Activated CD4-positive, alpha-beta T cell treated with anti-CD3 and anti-CD28 coated beads, Interleukin-10, Interleukin-2, amounts not matched to agents 100 ng/mL and 50 ng/mL, durations not matched to agents 16 hours and 8 hours (primary cell): Measurements from ENCODE around the gene RNFT2.
"Not testable (repeated sequence)": the region's sequence is repeated elsewhere in the genome, so short reads cannot be mapped to it uniquely, and the experiment has no call there.

Experiments
- DNase-seq: peaks from one replicate; pipeline ENCODE4 v3.0.0-alpha.2; 2020

Gene RNFT2

GRCh38 chr12:116745554-116745953 is 7.4 kb downstream of the RNFT2 start:
- no peak for DNase-seq

DNA sequence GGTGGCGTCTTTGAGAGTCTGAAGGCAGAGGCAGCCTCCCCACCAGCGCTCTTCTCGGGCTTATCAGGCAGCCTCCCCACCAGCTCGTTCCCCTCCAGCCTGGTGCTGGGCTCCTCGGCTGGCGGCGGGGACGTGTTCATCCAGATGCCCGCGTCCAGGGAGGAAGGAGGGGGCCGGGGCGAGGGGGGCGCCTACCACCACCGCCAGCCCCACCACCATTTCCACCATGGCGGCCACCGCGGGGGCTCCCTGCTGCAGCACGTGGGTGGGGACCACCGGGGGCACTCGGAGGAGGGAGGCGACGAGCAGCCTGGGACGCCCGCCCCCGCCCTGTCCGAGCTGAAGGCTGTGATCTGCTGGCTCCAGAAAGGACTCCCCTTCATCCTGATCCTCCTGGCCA is 11.8 kb downstream of the RNFT2 start:
- no peak for DNase-seq

DNA sequence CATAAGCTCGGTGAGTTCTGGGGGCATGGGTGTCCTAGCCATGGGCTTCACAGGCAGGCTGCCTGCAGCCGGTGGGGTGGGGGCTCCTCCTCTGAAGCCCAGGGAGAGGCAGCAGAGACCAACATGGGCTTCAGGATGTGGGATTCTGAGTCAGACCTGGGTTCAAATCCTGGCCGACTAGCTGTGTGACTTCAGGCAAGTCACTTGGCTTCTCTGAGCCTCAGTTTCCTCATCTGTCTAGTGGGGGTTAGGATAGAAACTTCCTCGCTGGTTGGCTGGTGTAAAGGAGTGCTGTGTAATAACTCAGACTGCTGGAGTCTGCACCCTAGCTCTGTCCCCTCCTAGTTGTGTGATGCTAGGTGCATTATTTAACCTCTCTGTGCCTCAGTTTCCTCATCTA is 12.2 kb downstream of the RNFT2 start:
- DNase-seq = no peak

- not testable (repeated sequence) for DNase-seq
Observed at GRCh38 chr12:116754097-116754496, 16.0 kb downstream of the RNFT2 start.

- DNase-seq = not testable (repeated sequence)
Observed at GRCh38 chr12:116754783-116755182, 16.7 kb downstream of the RNFT2 start.

DNA sequence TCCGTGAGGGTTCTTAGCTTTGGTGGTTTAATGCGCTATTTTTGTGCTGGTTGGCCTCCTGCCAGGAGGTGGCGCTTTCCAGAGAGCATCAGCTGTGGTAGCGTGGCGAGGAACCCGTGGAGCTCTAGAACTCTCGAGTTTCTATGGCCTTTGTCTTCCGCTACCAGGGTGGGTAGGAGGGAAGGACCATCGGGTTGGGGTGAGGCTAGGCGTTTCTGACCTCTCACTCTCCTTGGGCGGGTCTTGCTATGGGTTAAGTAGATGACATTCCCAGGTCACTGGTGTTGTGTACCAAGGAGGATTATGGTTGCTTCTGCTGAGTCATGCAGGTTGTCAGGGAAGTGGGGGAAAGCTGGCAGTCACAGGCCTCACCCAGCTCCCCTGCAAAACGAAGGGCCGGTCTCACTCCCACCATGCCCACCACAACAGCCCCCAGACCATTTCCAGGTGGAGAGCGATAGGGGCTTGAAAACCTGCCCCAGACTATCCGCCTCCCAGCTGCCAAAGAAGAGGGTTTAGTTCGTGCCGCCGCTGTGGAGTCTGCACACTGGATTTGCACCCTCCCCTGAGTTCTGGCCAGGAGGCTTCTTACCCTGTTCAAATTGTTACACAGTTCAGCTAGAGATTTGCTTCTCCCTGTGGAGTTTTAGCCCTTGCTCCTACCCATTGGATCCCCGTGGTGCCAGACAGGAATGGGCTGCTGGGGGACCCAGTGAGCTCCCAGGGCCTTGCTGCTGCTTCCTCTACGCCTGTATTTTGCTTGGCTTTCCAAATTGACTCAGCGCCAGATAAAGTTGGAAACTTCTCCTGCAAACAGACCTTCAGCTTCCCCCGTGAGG is 21.9 kb downstream of the RNFT2 start:
- DNase-seq = peak; percentile 45

DNA sequence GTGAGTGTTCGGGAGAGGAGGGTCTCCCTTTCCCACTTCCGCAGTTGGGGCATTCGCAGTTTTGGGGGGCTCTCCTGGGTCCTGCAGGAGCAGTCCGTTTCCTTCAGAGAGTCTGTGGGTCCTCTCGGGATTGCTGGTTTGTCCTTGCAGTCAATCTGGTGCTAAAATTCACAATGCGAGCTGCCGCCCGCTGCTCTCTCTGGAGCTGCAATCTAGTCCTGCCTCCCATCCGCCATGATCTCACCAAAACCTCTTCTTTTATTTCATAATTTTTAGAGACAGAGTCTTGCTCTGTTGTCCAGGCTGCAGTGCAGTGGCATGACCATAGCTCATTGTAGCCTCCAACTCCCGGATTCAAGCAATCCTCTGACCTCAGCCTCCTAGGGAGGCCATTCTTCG is 22.5 kb downstream of the RNFT2 start:
- no peak for DNase-seq

- DNase-seq = no peak
Observed at GRCh38 chr12:116761499-116761898, 23.4 kb downstream of the RNFT2 start.

DNA sequence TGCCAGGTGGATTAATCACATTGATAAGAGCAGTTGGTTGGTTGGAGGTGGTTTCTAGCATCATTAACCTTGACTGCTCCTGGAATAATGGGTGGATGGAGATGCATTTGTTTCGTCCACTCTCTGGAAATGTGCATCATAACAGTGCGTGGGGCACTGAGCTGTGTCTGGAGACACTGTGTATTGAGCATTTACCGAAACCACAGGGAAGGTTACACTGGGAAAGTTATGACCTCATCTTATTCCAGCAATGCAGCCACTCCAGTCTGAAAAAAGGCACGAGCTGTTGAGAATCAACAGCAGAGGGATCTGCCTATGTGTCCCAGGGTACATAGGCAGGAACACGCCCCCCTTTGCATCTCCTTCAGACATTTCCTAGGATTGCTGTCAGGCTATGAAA is 27.2 kb downstream of the RNFT2 start:
- no peak for DNase-seq

- DNase-seq = no peak
Observed at GRCh38 chr12:116766285-116766684, 28.2 kb downstream of the RNFT2 start.

DNA sequence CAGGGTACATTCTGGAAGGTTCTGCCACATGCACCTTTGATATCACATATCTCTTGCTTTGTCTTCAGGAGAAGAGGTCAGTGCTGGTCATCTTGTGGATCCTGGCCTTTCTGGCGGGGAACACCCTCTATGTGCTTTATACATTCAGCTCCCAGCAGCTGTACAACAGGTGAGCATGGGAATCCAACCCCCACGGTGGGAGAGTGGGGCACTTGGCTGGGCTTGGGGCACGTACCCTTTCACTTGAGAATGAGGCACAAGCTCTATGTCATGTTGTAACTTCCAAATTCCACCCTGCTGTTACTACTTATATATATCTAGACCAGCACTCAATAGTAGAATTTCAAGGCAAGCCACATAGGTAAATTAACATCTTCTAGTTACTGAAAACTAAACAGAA is 28.6 kb downstream of the RNFT2 start:
- DNase-seq = no peak

DNA sequence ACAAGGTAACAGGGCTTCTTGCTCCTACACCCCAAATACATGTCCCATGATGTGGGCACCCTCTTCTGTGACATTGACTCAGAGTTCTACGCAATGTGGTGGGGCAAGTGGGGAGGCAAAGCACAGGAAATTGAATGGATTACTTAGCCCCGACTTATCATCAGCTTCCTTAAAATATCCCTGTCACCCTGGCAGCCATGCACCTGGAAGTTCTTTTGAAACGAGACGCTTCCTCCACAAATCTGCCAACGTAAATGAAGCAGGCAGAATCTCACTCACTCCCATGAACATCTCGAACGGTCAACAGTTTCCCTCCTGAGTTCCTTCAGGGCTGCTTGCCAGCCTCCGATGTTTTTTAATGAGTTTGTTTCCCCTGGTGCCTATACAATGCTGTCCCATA is 33.5 kb downstream of the RNFT2 start:
- no peak for DNase-seq

DNA sequence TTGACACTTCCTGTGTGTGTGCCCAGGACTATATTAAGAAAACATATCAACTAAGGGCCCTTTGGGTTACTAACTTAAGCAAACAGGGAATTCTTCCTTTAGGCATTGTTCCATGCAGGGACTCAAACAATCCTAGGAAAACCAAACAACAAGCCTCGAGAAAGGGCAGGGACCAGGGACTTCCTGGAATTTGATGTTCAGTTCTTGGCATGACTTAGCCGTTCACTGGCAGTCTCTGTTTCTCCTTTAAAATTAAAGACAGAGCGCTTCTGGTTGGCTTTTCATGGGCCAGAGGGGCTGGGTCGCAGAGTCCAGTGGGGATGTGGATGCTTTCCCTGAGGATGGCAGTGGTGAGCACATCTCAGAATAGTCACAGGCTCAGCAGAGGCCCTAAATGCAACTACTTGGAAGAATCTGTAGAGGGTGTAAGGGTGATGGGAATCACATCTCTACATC is 35.2 kb downstream of the RNFT2 start:
- DNase-seq = no peak

DNA sequence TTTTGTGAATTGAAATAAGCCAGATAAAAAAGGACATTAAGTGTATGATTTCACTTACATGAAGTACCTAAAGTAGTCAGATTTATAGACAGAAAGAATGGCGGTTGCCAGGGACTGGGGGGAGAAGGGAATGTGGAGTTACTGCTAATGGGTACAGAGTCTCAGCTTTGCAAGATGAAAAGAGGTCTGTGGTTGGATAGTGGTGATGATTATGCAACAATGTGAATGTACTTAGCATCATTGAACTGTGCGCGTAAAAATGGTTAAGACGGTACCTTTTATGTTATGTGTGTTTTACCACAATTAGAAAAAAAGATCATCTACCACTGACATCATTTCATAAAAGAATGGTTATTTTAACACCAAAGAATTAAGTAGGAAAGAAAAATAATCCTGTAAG is 35.9 kb downstream of the RNFT2 start:
- DNase-seq = no peak

DNA sequence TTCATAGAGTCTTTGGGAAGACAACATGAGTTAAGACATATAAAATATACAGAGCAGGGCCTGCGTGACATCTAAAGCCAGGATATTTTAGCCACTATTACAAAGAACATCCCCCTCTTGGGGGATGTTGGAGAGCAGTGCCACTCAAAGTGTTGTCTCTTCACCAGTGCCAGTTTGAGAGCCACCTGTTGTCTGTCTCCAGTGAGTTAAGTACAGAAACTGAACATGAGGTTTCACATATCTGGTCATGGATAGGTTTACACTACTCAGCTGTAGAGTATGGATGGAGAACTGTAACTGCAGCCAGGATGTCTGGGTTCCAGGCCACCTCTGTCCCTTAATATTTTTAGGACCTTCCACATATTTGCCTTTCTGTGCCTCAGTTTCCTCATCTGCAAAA is 39.1 kb downstream of the RNFT2 start:
- DNase-seq = no peak

GRCh38 chr12:116779597-116779996 is 41.5 kb downstream of the RNFT2 start:
- DNase-seq = no peak

- DNase-seq = no peak
Observed at GRCh38 chr12:116780942-116781341, 42.8 kb downstream of the RNFT2 start.

GRCh38 chr12:116783525-116784237 is 45.6 kb downstream of the RNFT2 start:
- DNase-seq = no peak

DNA sequence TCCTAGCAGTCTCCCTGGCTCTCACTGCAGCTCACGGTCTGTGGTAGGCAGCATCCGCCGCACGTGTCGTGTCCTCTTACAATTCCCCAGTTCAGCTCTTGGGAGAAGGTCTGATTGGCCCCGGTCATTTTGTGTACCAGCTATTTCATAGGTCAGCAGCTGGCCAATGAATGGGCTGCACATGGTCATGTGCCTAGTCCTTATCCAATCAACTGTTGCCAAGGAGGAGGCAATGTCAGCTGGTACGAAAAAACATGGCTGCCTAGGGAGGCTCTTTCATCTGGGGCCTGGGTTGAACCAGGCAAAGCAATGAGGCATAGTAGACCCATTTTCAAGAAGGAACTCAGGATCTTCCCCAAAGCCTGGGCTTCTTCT is 46.1 kb downstream of the RNFT2 start:
- DNase-seq = no peak

DNA sequence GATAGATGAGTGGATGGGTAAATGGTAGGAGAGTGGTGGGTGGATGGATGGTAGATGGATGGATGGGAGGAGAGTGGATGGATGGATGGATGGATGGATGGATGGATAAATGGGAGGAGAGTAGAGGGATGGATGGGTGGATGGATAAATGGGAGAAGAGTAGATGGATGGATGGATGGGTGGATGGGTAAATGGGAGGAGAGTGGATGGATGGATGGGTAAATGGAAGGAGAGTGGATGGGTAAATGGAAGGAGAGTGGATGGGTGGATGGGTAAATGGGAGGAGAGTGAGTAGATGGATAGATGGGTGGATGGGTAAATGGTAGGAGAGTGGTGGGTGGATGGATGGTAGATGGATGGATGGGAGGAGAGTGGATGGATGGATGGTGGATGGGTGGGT is 51.4 kb downstream of the RNFT2 start:
- not testable (repeated sequence) for DNase-seq

DNA sequence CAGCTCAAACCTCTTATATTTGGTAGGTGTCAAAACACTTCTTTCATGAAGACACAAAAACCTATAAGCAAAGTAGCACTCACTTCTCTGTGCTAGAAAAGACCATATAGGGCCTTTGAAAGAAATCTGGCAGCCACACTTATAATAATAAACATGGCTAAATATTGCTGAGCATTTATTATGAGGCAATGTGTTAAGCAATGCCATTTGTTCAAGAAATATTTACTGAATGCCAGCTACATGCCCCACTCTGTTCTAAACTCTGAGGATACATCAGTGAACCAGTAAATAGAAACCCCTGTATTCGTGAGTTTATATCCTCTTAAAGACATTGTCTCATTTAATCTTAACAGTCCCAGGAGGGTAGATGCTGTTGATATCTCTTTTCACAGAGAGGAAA is 52.0 kb downstream of the RNFT2 start:
- DNase-seq = no peak

DNA sequence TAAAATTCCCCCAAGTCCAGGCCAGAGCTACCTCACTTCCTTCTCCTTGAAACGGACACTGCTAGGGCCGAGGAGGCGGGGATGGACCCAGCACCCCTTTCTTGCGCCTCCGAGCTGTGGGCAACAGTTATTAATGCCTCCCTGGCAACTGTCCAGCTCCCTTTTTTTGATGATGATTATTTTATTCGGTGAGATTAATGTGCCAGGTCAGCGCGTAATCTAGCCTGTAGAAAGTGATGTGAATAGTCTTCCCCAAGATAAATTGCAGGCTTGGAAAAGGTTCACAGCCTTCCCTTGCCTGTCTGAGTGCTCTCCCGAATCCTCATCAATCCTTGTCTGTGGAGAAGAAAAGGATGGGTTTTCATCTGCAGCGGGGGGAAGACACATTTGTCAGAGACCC is 54.3 kb downstream of the RNFT2 start:
- DNase-seq = no peak

DNA sequence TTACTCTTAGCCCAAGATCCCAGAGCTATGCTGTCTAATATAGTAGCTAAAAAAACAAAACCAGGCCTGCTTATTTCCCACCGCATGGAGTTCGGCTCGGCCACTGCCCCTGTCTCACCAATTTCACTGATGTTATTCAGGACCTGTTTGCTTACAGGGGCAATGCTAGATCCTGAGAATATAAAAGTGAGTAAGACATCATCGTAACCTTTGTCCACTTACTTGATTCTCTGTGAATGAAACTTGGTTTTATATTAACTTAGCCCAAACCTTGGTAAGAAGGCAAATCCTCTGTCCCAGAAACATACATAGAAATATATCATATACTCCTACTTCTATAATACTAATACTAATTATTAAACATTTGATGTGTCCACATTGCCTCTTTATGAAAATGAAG is 56.6 kb downstream of the RNFT2 start:
- DNase-seq = no peak

DNA sequence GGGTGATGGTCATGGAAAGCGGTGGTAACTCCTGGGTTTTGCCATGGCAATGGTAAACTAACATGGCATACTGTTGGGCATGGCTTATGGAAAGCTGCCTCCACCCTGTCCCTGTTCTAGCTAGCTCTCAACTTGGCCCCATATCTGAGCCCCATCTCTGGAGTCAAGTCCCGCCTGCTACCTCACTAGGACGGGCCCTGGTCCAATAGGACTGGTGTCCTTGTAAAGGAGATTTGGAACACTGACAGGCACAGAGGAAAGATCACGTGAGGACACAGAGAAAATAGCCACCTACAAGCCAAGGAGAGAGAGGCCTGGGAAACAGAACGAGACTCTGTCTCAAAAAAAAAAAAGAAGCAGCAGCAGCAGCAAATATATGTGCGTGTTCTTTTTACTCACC is 59.8 kb downstream of the RNFT2 start:
- no peak for DNase-seq

DNA sequence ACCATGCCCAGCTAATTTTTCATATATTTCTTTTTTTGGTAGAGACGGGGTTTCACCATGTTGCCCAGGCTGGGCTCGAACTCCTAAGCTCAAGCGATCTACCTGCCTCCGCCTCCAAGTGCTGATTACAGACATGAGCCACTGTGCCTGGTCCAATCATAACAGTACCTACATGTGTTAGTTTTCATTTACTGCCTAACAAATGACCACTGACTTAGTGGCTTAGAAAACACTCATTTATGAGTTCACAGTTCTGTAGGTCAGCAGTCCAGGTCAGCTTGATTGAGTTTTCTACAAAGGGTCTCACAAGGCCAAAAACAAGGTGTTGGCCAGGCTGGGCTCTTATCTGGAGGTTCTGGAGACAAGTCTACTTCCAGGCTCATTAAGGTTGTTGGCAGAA is 60.6 kb downstream of the RNFT2 start:
- DNase-seq = no peak
